ENCODE results near the gene C6orf15.

The C6orf15 gene

GRCh38 chr6:31145386-31145785 lies 33.0 kb upstream of the C6orf15 start:
- Histone ChIP-seq H3K9ac (ENCODE audit: low read length) (no peak overlapping the region), H3K36me3 (ENCODE audit: control insufficient read depth, insufficient read depth, low read length) (peaks cover 64% of the 10 kb centered on the region), H3K27ac (ENCODE audit: low read depth, low read length) (no peak overlapping the region), H3K27me3 (ENCODE audit: control insufficient read depth, insufficient read depth, low read length) (no peaks in the 10 kb centered on the region), H3K9me3 (ENCODE audit: control insufficient read depth, insufficient read depth, low read depth, low read length) (no peaks in the 10 kb centered on the region), H3K4me1 (ENCODE audit: control insufficient read depth, insufficient read depth, low read length) (peaks cover 14% of the 10 kb centered on the region), H3K4me3 (ENCODE audit: low read depth, low read length) (no peak overlapping the region)

GRCh38 chr6:31144970-31145340 lies 32.6 kb upstream of the C6orf15 start:
- H3K36me3 ChIP-seq (ENCODE audit: control insufficient read depth, insufficient read depth, low read length), result peaks cover 59% of the 10 kb centered on the region
- H3K9ac ChIP-seq (ENCODE audit: low read length), result no peak overlapping the region
- H3K27ac ChIP-seq (ENCODE audit: low read depth, low read length), result no peak overlapping the region
- H3K4me1 ChIP-seq (ENCODE audit: control insufficient read depth, insufficient read depth, low read length), result peaks cover 16% of the 10 kb centered on the region
- no peak overlapping the region for H3K4me3 ChIP-seq (ENCODE audit: low read depth, low read length)
- H3K27me3 ChIP-seq (ENCODE audit: control insufficient read depth, insufficient read depth, low read length), result no peaks in the 10 kb centered on the region
- no peaks in the 10 kb centered on the region for H3K9me3 ChIP-seq (ENCODE audit: control insufficient read depth, insufficient read depth, low read depth, low read length)

- Histone ChIP-seq H3K9ac (ENCODE audit: low read length) (no peak overlapping the region), H3K27me3 (ENCODE audit: control insufficient read depth, insufficient read depth, low read length) (no peaks in the 10 kb centered on the region), H3K36me3 (ENCODE audit: control insufficient read depth, insufficient read depth, low read length) (peaks cover 54% of the 10 kb centered on the region), H3K27ac (ENCODE audit: low read depth, low read length) (no peak overlapping the region), H3K4me1 (ENCODE audit: control insufficient read depth, insufficient read depth, low read length) (peaks cover 21% of the 10 kb centered on the region), H3K9me3 (ENCODE audit: control insufficient read depth, insufficient read depth, low read depth, low read length) (no peaks in the 10 kb centered on the region), H3K4me3 (ENCODE audit: low read depth, low read length) (no peak overlapping the region)
Observed at GRCh38 chr6:31144296-31144969, 32.1 kb upstream of the C6orf15 start.

- H3K9me3 ChIP-seq (ENCODE audit: control insufficient read depth, insufficient read depth, low read depth, low read length), result no peaks in the 10 kb centered on the region
- peaks cover 46% of the 10 kb centered on the region for H3K36me3 ChIP-seq (ENCODE audit: control insufficient read depth, insufficient read depth, low read length)
Observed at GRCh38 chr6:31143148-31143547, 30.8 kb upstream of the C6orf15 start.

GRCh38 chr6:31142361-31142761 lies 30.0 kb upstream of the C6orf15 start:
- H3K4me3 ChIP-seq (ENCODE audit: low read depth, low read length), result no peak overlapping the region
- H3K27ac ChIP-seq (ENCODE audit: low read depth, low read length), result no peak overlapping the region

More at GRCh38 chr6:31143148-31143547, 30.8 kb upstream of the C6orf15 start:
- Histone ChIP-seq H3K4me1 (ENCODE audit: control insufficient read depth, insufficient read depth, low read length) (peaks cover 33% of the 10 kb centered on the region), H3K27me3 (ENCODE audit: control insufficient read depth, insufficient read depth, low read length) (no peaks in the 10 kb centered on the region), H3K9ac (ENCODE audit: low read length) (no peak overlapping the region), H3K27ac (ENCODE audit: low read depth, low read length) (no peak overlapping the region), H3K4me3 (ENCODE audit: low read depth, low read length) (no peak overlapping the region)

GRCh38 chr6:31140643-31141042 lies 28.3 kb upstream of the C6orf15 start:
- Histone ChIP-seq H3K4me3 (ENCODE audit: low read depth, low read length) (no peak overlapping the region), H3K9ac (ENCODE audit: low read length) (no peak overlapping the region), H3K27me3 (ENCODE audit: control insufficient read depth, insufficient read depth, low read length) (no peaks in the 10 kb centered on the region), H3K4me1 (ENCODE audit: control insufficient read depth, insufficient read depth, low read length) (peaks cover 39% of the 10 kb centered on the region), H3K36me3 (ENCODE audit: control insufficient read depth, insufficient read depth, low read length) (peaks cover 31% of the 10 kb centered on the region), H3K9me3 (ENCODE audit: control insufficient read depth, insufficient read depth, low read depth, low read length) (no peaks in the 10 kb centered on the region), H3K27ac (ENCODE audit: low read depth, low read length) (no peak overlapping the region)

More at GRCh38 chr6:31142361-31142761, 30.0 kb upstream of the C6orf15 start:
- peaks cover 39% of the 10 kb centered on the region for H3K4me1 ChIP-seq (ENCODE audit: control insufficient read depth, insufficient read depth, low read length)
- no peaks in the 10 kb centered on the region for H3K27me3 ChIP-seq (ENCODE audit: control insufficient read depth, insufficient read depth, low read length)
- peaks cover 43% of the 10 kb centered on the region for H3K36me3 ChIP-seq (ENCODE audit: control insufficient read depth, insufficient read depth, low read length)
- no peak overlapping the region for H3K9ac ChIP-seq (ENCODE audit: low read length)
- no peaks in the 10 kb centered on the region for H3K9me3 ChIP-seq (ENCODE audit: control insufficient read depth, insufficient read depth, low read depth, low read length)

- no peak overlapping the region for H3K4me3 ChIP-seq (ENCODE audit: low read depth, low read length)
- H3K27ac ChIP-seq (ENCODE audit: low read depth, low read length), result no peak overlapping the region
- H3K9me3 ChIP-seq (ENCODE audit: control insufficient read depth, insufficient read depth, low read depth, low read length), result no peaks in the 10 kb centered on the region
Observed at GRCh38 chr6:31139599-31139998, 27.2 kb upstream of the C6orf15 start.

GRCh38 chr6:31138982-31139381 lies 26.6 kb upstream of the C6orf15 start, which contains the start of gene PSORS1C2:
TSS of gene PSORS1C2 (minus strand) at chr6:31139066. CDS start at chr6:31139026, 40 bp downstream.
- H3K9ac ChIP-seq (ENCODE audit: low read length), result no peak within 1 kb of the TSS
- H3K4me3 ChIP-seq (ENCODE audit: low read depth, low read length), result no peak within 1 kb of the TSS

More at GRCh38 chr6:31139599-31139998, 27.2 kb upstream of the C6orf15 start:
- Histone ChIP-seq H3K9ac (ENCODE audit: low read length) (no peak overlapping the region), H3K27me3 (ENCODE audit: control insufficient read depth, insufficient read depth, low read length) (no peaks in the 10 kb centered on the region), H3K4me1 (ENCODE audit: control insufficient read depth, insufficient read depth, low read length) (peaks cover 39% of the 10 kb centered on the region), H3K36me3 (ENCODE audit: control insufficient read depth, insufficient read depth, low read length) (peaks cover 20% of the 10 kb centered on the region)

GRCh38 chr6:31135710-31136109 lies 23.3 kb upstream of the C6orf15 start:
- no peak overlapping the region for H3K4me3 ChIP-seq (ENCODE audit: low read depth, low read length)
- H3K4me1 ChIP-seq (ENCODE audit: control insufficient read depth, insufficient read depth, low read length), result peaks cover 32% of the 10 kb centered on the region

More at GRCh38 chr6:31138982-31139381, 26.6 kb upstream of the C6orf15 start, which contains the start of gene PSORS1C2:
- peaks cover 39% of the 10 kb centered on the region for H3K4me1 ChIP-seq (ENCODE audit: control insufficient read depth, insufficient read depth, low read length)
- peaks cover 14% of the 10 kb centered on the region for H3K36me3 ChIP-seq (ENCODE audit: control insufficient read depth, insufficient read depth, low read length)
- no peaks in the 10 kb centered on the region for H3K9me3 ChIP-seq (ENCODE audit: control insufficient read depth, insufficient read depth, low read depth, low read length)
- no peak within 1 kb of the TSS for H3K27ac ChIP-seq (ENCODE audit: low read depth, low read length)
- H3K27me3 ChIP-seq (ENCODE audit: control insufficient read depth, insufficient read depth, low read length), result no peaks in the 10 kb centered on the region

GRCh38 chr6:31132806-31133205 lies 20.4 kb upstream of the C6orf15 start:
- Histone ChIP-seq H3K9ac (ENCODE audit: low read length) (no peak overlapping the region), H3K9me3 (ENCODE audit: control insufficient read depth, insufficient read depth, low read depth, low read length) (no peaks in the 10 kb centered on the region)

More at GRCh38 chr6:31135710-31136109, 23.3 kb upstream of the C6orf15 start:
- H3K27ac ChIP-seq (ENCODE audit: low read depth, low read length), result no peak overlapping the region
- no peaks in the 10 kb centered on the region for H3K36me3 ChIP-seq (ENCODE audit: control insufficient read depth, insufficient read depth, low read length)
- H3K9me3 ChIP-seq (ENCODE audit: control insufficient read depth, insufficient read depth, low read depth, low read length), result no peaks in the 10 kb centered on the region
- no peak overlapping the region for H3K9ac ChIP-seq (ENCODE audit: low read length)
- H3K27me3 ChIP-seq (ENCODE audit: control insufficient read depth, insufficient read depth, low read length), result no peaks in the 10 kb centered on the region

GRCh38 chr6:31131595-31131994 lies 19.2 kb upstream of the C6orf15 start:
- no peaks in the 10 kb centered on the region for H3K36me3 ChIP-seq (ENCODE audit: control insufficient read depth, insufficient read depth, low read length)
- H3K4me3 ChIP-seq (ENCODE audit: low read depth, low read length), result no peak overlapping the region
- H3K4me1 ChIP-seq (ENCODE audit: control insufficient read depth, insufficient read depth, low read length), result peaks cover 14% of the 10 kb centered on the region; the same call in 1 of the 2 replicates
- H3K9me3 ChIP-seq (ENCODE audit: control insufficient read depth, insufficient read depth, low read depth, low read length), result no peaks in the 10 kb centered on the region
- H3K9ac ChIP-seq (ENCODE audit: low read length), result no peak overlapping the region
- H3K27ac ChIP-seq (ENCODE audit: low read depth, low read length), result no peak overlapping the region
- H3K27me3 ChIP-seq (ENCODE audit: control insufficient read depth, insufficient read depth, low read length), result no peaks in the 10 kb centered on the region

More at GRCh38 chr6:31132806-31133205, 20.4 kb upstream of the C6orf15 start:
- H3K27me3 ChIP-seq (ENCODE audit: control insufficient read depth, insufficient read depth, low read length), result no peaks in the 10 kb centered on the region
- H3K36me3 ChIP-seq (ENCODE audit: control insufficient read depth, insufficient read depth, low read length), result no peaks in the 10 kb centered on the region
- H3K4me3 ChIP-seq (ENCODE audit: low read depth, low read length), result no peak overlapping the region
- H3K4me1 ChIP-seq (ENCODE audit: control insufficient read depth, insufficient read depth, low read length), result peaks cover 11% of the 10 kb centered on the region; the same call in 1 of the 2 replicates
- no peak overlapping the region for H3K27ac ChIP-seq (ENCODE audit: low read depth, low read length)

Data from HUES6 (cell line).